HepG2 (cell line): ENCODE measurements around the gene TPRN. TPM values are rescaled to one million over a fixed set of nuclear protein-coding genes. Genes with fewer than 3 reads are reported as not detected.
A peak's percentile ranks its signal among the peaks of the same experiment; 100 is the strongest.

Experiments
- FIP1L1 ChIP-seq: fragments of 200-400 bp; formaldehyde crosslinking; IDR thresholded peaks from 2 replicates; pipeline ENCODE4 v1.6.1; 2018; ENCODE audit warnings: low read depth, mild to moderate bottlenecking, low read length, moderate library complexity, borderline replicate concordance; ENCODE audit not compliant: insufficient read depth
- FOSL2 ChIP-seq: sonication (generic); formaldehyde crosslinking; IDR thresholded peaks from 2 replicates; pipeline ENCODE4 v1.4.0; 2020; ENCODE audit warnings: missing genetic modification reagents
- FOXA3 ChIP-seq: IDR thresholded peaks from 2 replicates; pipeline ENCODE4 v1.6.1; 2016; ENCODE audit warnings: missing genetic modification reagents, missing compliant biosample characterization
- HDAC2 ChIP-seq: sonication (generic); formaldehyde crosslinking; IDR thresholded peaks from 2 replicates; pipeline ENCODE4 v1.4.0; 2020; ENCODE audit warnings: missing genetic modification reagents
- HMG20A ChIP-seq: IDR thresholded peaks from 2 replicates; pipeline ENCODE4 v1.6.1; 2016; ENCODE audit warnings: borderline replicate concordance
- IKZF5 ChIP-seq: IDR thresholded peaks from 2 replicates; pipeline ENCODE4 v1.6.1; 2018; ENCODE audit warnings: missing genetic modification reagents, mild to moderate bottlenecking, missing compliant biosample characterization
- KAT7 ChIP-seq: IDR thresholded peaks from 2 replicates; pipeline ENCODE4 v1.6.1; 2018; ENCODE audit warnings: borderline replicate concordance, missing compliant biosample characterization
- MEF2D ChIP-seq: sonication (generic); formaldehyde crosslinking; IDR thresholded peaks from 2 replicates; pipeline ENCODE4 v1.5.1; 2020; ENCODE audit warnings: mild to moderate bottlenecking, missing genetic modification reagents
- NFE2 ChIP-seq: sonication (generic); formaldehyde crosslinking; IDR thresholded peaks from 2 replicates; pipeline ENCODE4 v1.4.0; 2020; ENCODE audit warnings: missing genetic modification reagents
- NKX3-1 ChIP-seq: sonication (generic); formaldehyde crosslinking; IDR thresholded peaks from 2 replicates; pipeline ENCODE4 v1.5.0; 2020; ENCODE audit warnings: missing genetic modification reagents
- NR2F2 ChIP-seq: IDR thresholded peaks from 2 replicates; pipeline ENCODE4 v1.6.1; 2012; ENCODE audit warnings: low read depth, inconsistent platforms, borderline replicate concordance
- PHF21A ChIP-seq: sonication (generic); formaldehyde crosslinking; IDR thresholded peaks from 2 replicates; pipeline ENCODE4 v1.5.0; 2020; ENCODE audit warnings: mild to moderate bottlenecking, missing genetic modification reagents
- RFX1 ChIP-seq: fragments of 450-650 bp; IDR thresholded peaks from 2 replicates; pipeline ENCODE4 v1.6.1; 2017
- RORA ChIP-seq: sonication (generic); formaldehyde crosslinking; IDR thresholded peaks from 2 replicates; pipeline ENCODE4 v1.5.0; 2020; ENCODE audit warnings: mild to moderate bottlenecking, missing genetic modification reagents, moderate library complexity
- TFE3 ChIP-seq: IDR thresholded peaks from 2 replicates; pipeline ENCODE4 v1.6.1; 2016
- TGIF2 ChIP-seq: IDR thresholded peaks from 2 replicates; pipeline ENCODE4 v1.6.1; 2016; ENCODE audit warnings: control low read depth, missing compliant biosample characterization
- TMF1 ChIP-seq: sonication (generic); formaldehyde crosslinking; IDR thresholded peaks from 2 replicates; pipeline ENCODE4 v1.8.1; 2022; ENCODE audit warnings: low read depth, missing genetic modification reagents
- ZC3H4 ChIP-seq: sonication (generic); formaldehyde crosslinking; IDR thresholded peaks from 2 replicates; pipeline ENCODE4 v1.4.0; 2020; ENCODE audit warnings: missing genetic modification reagents, borderline replicate concordance
- ZMAT5 ChIP-seq: sonication (generic); formaldehyde crosslinking; IDR thresholded peaks from 2 replicates; pipeline ENCODE4 v1.5.0; 2020; ENCODE audit warnings: mild to moderate bottlenecking, low read depth, missing genetic modification reagents, borderline replicate concordance
- ZNF101 ChIP-seq: sonication (generic); formaldehyde crosslinking; IDR thresholded peaks from 2 replicates; pipeline ENCODE4 v1.4.0; 2020; ENCODE audit warnings: mild to moderate bottlenecking, low read depth, missing genetic modification reagents, borderline replicate concordance
- ZNF138 ChIP-seq: sonication (generic); formaldehyde crosslinking; IDR thresholded peaks from 2 replicates; pipeline ENCODE4 v1.5.0; 2020; ENCODE audit warnings: mild to moderate bottlenecking, low read depth, missing genetic modification reagents
- ZNF230 ChIP-seq: sonication (generic); formaldehyde crosslinking; IDR thresholded peaks from 2 replicates; pipeline ENCODE4 v1.4.0; 2020; ENCODE audit warnings: mild to moderate bottlenecking, missing genetic modification reagents
- ZNF549 ChIP-seq: sonication (generic); formaldehyde crosslinking; IDR thresholded peaks from 2 replicates; pipeline ENCODE4 v1.5.0; 2020; ENCODE audit warnings: missing genetic modification reagents
- ZNF552 ChIP-seq: sonication (generic); formaldehyde crosslinking; IDR thresholded peaks from 2 replicates; pipeline ENCODE4 v1.9.0; 2022; ENCODE audit warnings: missing genetic modification reagents, mild to moderate bottlenecking, borderline replicate concordance
- ZNF720 ChIP-seq: sonication (generic); formaldehyde crosslinking; IDR thresholded peaks from 2 replicates; pipeline ENCODE4 v1.4.0; 2020; ENCODE audit warnings: missing genetic modification reagents
- ZNF740 ChIP-seq: sonication (generic); formaldehyde crosslinking; IDR thresholded peaks from 2 replicates; pipeline ENCODE4 v1.4.0; 2020; ENCODE audit warnings: missing genetic modification reagents
- ZSCAN12 ChIP-seq: sonication (generic); formaldehyde crosslinking; IDR thresholded peaks from 2 replicates; pipeline ENCODE4 v1.9.0; 2021; ENCODE audit warnings: mild to moderate bottlenecking, missing genetic modification reagents
- polyA plus RNA-seq, 8 experiments: library from polyadenylated mRNA; depleted of rRNA in 3 of 8; stranded (reverse) in 7 of 8; unstranded in 1 of 8; fragments of >200 nt; fragmentation: Illumina TruSeq in 4 of 8; extraction: Trizol in 4 of 8; gene quantifications; 2 replicates each; pipeline versions ENCODE4 v1.2.1 to v1.2.3, GENCODE V29; 2011 to 2016; ENCODE audit warnings: low read depth in 4 of 8, missing spikeins in 1 of 8, mixed read lengths in 1 of 8; ENCODE audit not compliant: insufficient read depth in 1 of 8
- total RNA-seq, 5 experiments: library from RNA; depleted of rRNA; stranded (reverse); fragments of >200 nt; fragmentation: Illumina TruSeq; extraction: Trizol; gene quantifications; 2 replicates each; pipeline ENCODE4 v1.2.3, GENCODE V29; 2016; ENCODE audit warnings: low read depth in 1 of 5

The TPRN gene
- total and polyA plus RNA-seq, 2 of the 13 experiments (the other 11 are each of a cell fraction or from before 2014, with no cell fraction given) = 10.1 to 19.2 TPM

- TF ChIP-seq KAT7 (CRISPR knock-in tag) = no peak
- TF ChIP-seq RFX1 = no peak
- no peak for TF ChIP-seq ZNF138 (CRISPR knock-in tag)
- no peak for TF ChIP-seq RORA (CRISPR knock-in tag)
- no peak for TF ChIP-seq ZNF720
- TF ChIP-seq NKX3-1 (CRISPR knock-in tag) = no peak
- no peak; the same call in 1 of the 2 replicates for TF ChIP-seq ZNF230
- 0 out of 2 replicates have a peak, but pooled peaks have one; percentile 3 for TF ChIP-seq FOXA3 (CRISPR knock-in tag)
- no peak for TF ChIP-seq HMG20A (CRISPR knock-in tag)
- no peak for TF ChIP-seq FOSL2 (CRISPR knock-in tag)
- TF ChIP-seq TFE3 (CRISPR knock-in tag) = peak; percentile 39; the same call in 1 of the 2 replicates
- TF ChIP-seq ZC3H4 (CRISPR knock-in tag) = no peak
- TF ChIP-seq TMF1 (CRISPR knock-in tag) = 0 out of 2 replicates have a peak, but pooled peaks have one; percentile 41
- TF ChIP-seq ZNF740 (CRISPR knock-in tag) = no peak
- TF ChIP-seq MEF2D = no peak
- no peak for TF ChIP-seq TGIF2 (CRISPR knock-in tag)
- no peak for TF ChIP-seq ZNF549 (CRISPR knock-in tag)
- TF ChIP-seq NR2F2 = no peak
- TF ChIP-seq HDAC2 (CRISPR knock-in tag) = peak; percentile 50; the same call in 1 of the 2 replicates
- no peak for TF ChIP-seq ZSCAN12 (CRISPR knock-in tag)
- peak; percentile 28; the same call in 1 of the 2 replicates for TF ChIP-seq PHF21A (CRISPR knock-in tag)
- TF ChIP-seq ZNF552 (CRISPR knock-in tag) = no peak
- no peak for TF ChIP-seq NFE2 (CRISPR knock-in tag)
- no peak for TF ChIP-seq IKZF5 (CRISPR knock-in tag)
- TF ChIP-seq ZMAT5 (CRISPR knock-in tag) = no peak
- no peak for TF ChIP-seq FIP1L1
- TF ChIP-seq ZNF101 (CRISPR knock-in tag) = no peak
Observed at GRCh38 chr9:137230705-137231371, 30.3 kb upstream of the TPRN start, which contains the start of gene SLC34A3 (continued).
